ENCODE data around the gene BEAN1. TPM values are rescaled to one million over a fixed set of nuclear protein-coding genes. Genes with fewer than 3 reads are reported as not detected.

Gene BEAN1
- total and polyA plus RNA-seq, 12 donors = 0.11 to 0.54 (median 0.18) TPM; not detected in 2

GRCh38 chr16:66419527-66419926, 7.6 kb upstream of the BEAN1 start:
- Histone ChIP-seq H3K27me3 (no peaks in the 10 kb centered on the region), H3K4me1 (replicated peaks in 1 of 2) (no peaks in the 10 kb centered on the region), H3K36me3 (replicated peaks in 1 of 2) (no peaks in the 10 kb centered on the region), H3K27ac (no peak overlapping the region), H3K4me3 (no peak overlapping the region), H3K9me3 (replicated peaks in 1 of 3) (no peaks in the 10 kb centered on the region)
- 48 to 65% (median 57%) methylated on average over 3 of the region's 3 CpGs for WGBS, 4 donors
- no peak for TF ChIP-seq POLR2A (IDR thresholded peaks at IDR 0.05)
- TF ChIP-seq CTCF (IDR thresholded peaks at IDR 0.05) = no peak
- intact Hi-C loops (cut with DNase I) = no loop called here
- DNase-seq = no peak

- Histone ChIP-seq H3K4me3 (no peak overlapping the region), H3K27me3 (no peaks in the 10 kb centered on the region), H3K9me3 (replicated peaks in 1 of 3) (no peaks in the 10 kb centered on the region), H3K27ac (no peak overlapping the region), H3K4me1 (replicated peaks in 1 of 2) (no peaks in the 10 kb centered on the region), H3K36me3 (replicated peaks in 1 of 2) (no peaks in the 10 kb centered on the region)
- intact Hi-C loops (cut with DNase I) = no loop called here
- WGBS, 4 donors = 41 to 60% (median 54%) methylated on average over 1 of the region's 1 CpG
- DNase-seq = no peak
- TF ChIP-seq POLR2A (IDR thresholded peaks at IDR 0.05) (no peak), CTCF (IDR thresholded peaks at IDR 0.05) (no peak)
Measured at GRCh38 chr16:66420396-66420795, 6.7 kb upstream of the BEAN1 start.

GRCh38 chr16:66421891-66422290, 5.2 kb upstream of the BEAN1 start:
- DNase-seq = no peak
- TF ChIP-seq POLR2A (IDR thresholded peaks at IDR 0.05) (no peak), CTCF (IDR thresholded peaks at IDR 0.05) (no peak)
- Histone ChIP-seq H3K4me1 (replicated peaks in 1 of 2) (no peaks in the 10 kb centered on the region), H3K9me3 (replicated peaks in 1 of 3) (no peaks in the 10 kb centered on the region), H3K4me3 (no peak overlapping the region), H3K27me3 (peaks cover 11% of the 10 kb centered on the region), H3K27ac (no peak overlapping the region), H3K36me3 (replicated peaks in 1 of 2) (no peaks in the 10 kb centered on the region)
- intact Hi-C loops (cut with DNase I) = no loop called here
- WGBS, 4 donors = 68 to 82% (median 76%) methylated on average over 6 of the region's 6 CpGs

- no peak overlapping the region for H3K27ac ChIP-seq
- no peak overlapping the region for H3K4me3 ChIP-seq
- intact Hi-C loops (cut with DNase I) = no loop called here
- peaks cover 13% of the 10 kb centered on the region for H3K27me3 ChIP-seq
- WGBS, 4 donors = 62 to 83% (median 74%) methylated on average over 2 of the region's 2 CpGs
- TF ChIP-seq CTCF (IDR thresholded peaks at IDR 0.05) = no peak
- no peak for TF ChIP-seq POLR2A (IDR thresholded peaks at IDR 0.05)
- peak in 1 of 7 donors; percentile 32 for DNase-seq
- peaks cover 1 to 2% of the 10 kb centered on the region in 2 donors for H3K4me1 ChIP-seq (replicated peaks in 1 of 2)
- no peaks in the 10 kb centered on the region for H3K36me3 ChIP-seq (replicated peaks in 1 of 2)
- no peaks in the 10 kb centered on the region for H3K9me3 ChIP-seq (replicated peaks in 1 of 3)
Measured at GRCh38 chr16:66422366-66422765, 4.7 kb upstream of the BEAN1 start.

Measured in adrenal gland (tissue), 12 donors.